ENCODE results near the gene MB21D2.

MB21D2 gene

DNA sequence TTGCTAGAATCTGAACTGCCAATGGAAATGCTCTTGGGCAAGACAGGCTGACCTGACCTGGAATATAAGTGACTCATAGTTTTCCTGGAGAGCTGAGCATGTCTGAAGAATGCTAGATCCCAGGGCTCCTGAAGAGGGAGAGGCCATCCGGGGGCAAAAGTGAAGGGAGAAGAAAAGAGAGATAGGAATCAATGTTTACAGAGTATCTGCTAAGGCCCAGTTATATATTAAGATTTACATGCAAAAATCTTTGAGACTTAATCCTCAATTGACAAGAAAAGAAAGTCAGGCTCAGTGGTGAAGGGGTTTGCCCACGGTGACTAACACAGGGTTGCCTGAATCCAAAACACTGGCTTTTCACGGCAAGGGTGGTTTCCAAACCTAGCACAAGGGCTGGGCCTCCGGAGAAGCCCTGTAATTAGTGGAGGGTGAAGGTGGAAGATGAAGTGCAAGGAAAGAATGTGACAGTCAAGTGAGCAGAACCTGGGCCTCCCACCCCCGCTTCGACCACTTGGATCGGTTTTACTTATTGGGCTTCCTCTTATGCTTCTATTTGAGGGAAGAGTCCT is 98.6 kb downstream of the MB21D2 start:
- no peaks in the 10 kb centered on the region for H3K9me3 Mint-ChIP-seq
- H3K27ac Mint-ChIP-seq, result peak overlapping the region; percentile 47
- no peaks in the 10 kb centered on the region for H3K36me3 Mint-ChIP-seq
- peak; percentile 33 for DNase-seq
- H3K4me3 Mint-ChIP-seq, result no peak overlapping the region
- CTCF ChIA-PET, result interaction anchor here (1.2 kb wide), 1 partner anchor 222 kb away, joined by 6 read pairs; no protein-coding TSS in a partner anchor
- H3K27me3 Mint-ChIP-seq, result no peaks in the 10 kb centered on the region
- peaks cover 37% of the 10 kb centered on the region for H3K4me1 Mint-ChIP-seq

DNA sequence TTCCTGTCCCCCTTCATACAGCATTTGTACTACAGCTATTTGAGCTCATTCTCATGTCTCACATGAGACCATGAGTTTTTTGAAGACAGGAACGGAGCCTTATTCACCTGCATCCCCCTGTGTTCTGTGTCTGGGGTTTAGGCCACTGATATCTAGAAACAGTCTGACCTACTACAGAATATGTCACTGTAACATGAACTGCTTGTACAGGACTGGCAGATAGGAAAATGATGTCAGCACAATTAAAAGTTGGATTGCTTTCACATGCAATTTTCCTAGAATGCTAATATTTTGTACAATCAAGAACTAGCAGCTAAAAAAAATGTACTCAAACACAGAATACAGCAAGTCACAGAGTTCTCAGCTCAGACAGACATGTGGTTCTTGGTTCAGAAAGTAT is 99.5 kb downstream of the MB21D2 start:
- no peak overlapping the region for H3K27ac Mint-ChIP-seq
- H3K9me3 Mint-ChIP-seq, result no peaks in the 10 kb centered on the region
- H3K36me3 Mint-ChIP-seq, result no peaks in the 10 kb centered on the region
- no peak for DNase-seq
- CTCF ChIA-PET, result interaction anchor here (1.2 to 8.2 kb wide), 4 partner anchors 17 to 222 kb away, joined by 3 to 161 read pairs (median 23); no protein-coding TSS in a partner anchor
- peaks cover 43% of the 10 kb centered on the region for H3K4me1 Mint-ChIP-seq
- H3K4me3 Mint-ChIP-seq, result no peak overlapping the region
- no peaks in the 10 kb centered on the region for H3K27me3 Mint-ChIP-seq

DNA sequence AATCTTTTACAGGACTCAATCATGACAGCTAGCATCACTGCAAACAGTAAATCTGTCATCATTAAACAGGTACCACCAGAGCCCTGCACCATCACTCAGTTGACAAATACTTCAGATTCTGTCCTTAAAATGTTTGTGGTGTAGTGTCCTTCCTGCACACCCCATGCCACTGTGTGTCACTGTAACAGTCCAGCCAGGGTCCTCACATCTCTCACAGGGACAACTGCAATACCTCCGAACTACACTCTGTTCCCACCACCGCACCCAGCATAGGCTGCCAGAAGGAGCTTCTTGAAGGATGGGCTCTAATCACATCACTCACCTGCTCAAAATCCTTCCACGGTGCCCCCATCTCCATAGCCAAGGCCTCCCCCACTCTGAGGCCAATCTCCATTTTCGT is 100.2 kb downstream of the MB21D2 start:
- Mint-ChIP-seq H3K27ac (no peak overlapping the region), H3K4me1 (peaks cover 47% of the 10 kb centered on the region)

DNA sequence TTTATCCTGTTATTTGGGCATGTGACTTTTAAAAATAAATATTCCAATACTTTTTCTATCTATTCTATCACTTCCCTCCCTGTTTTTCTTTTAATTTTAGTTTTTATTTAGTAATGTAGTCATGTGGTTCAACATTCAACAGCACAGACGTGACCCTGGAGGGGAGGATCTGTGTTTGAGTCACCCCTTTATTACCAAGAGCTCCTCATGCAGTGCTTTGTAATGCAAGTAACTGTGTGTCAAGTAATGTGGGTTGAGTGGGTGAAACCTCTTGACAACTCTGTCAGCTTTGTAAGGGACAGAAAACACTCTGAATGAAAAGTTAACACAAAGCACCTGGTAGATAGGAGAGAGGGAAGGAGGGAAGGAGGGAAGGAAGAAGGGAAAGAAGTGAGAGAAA is 100.6 kb downstream of the MB21D2 start:
- CTCF ChIA-PET, result interaction anchor here (0.6 to 8.2 kb wide), 15 partner anchors 11 to 754 kb away, joined by 3 to 161 read pairs (median 3); partner anchors contain the start of gene MB21D2
- H3K36me3 Mint-ChIP-seq, result no peaks in the 10 kb centered on the region
- DNase-seq, result no peak
- no peaks in the 10 kb centered on the region for H3K9me3 Mint-ChIP-seq
- no peak overlapping the region for H3K4me3 Mint-ChIP-seq
- H3K4me1 Mint-ChIP-seq, result peaks cover 47% of the 10 kb centered on the region
- H3K27ac Mint-ChIP-seq, result no peak overlapping the region
- H3K27me3 Mint-ChIP-seq, result no peaks in the 10 kb centered on the region

More for the DNA sequence above, 100.2 kb downstream of the MB21D2 start:
- CTCF ChIA-PET, result interaction anchor here (0.7 to 8.2 kb wide), 11 partner anchors 16 to 753 kb away, joined by 3 to 161 read pairs (median 4); partner anchors contain the start of gene MB21D2
- Mint-ChIP-seq H3K27me3 (no peaks in the 10 kb centered on the region), H3K36me3 (no peaks in the 10 kb centered on the region), H3K9me3 (no peaks in the 10 kb centered on the region), H3K4me3 (no peak overlapping the region)
- no peak for DNase-seq

DNA sequence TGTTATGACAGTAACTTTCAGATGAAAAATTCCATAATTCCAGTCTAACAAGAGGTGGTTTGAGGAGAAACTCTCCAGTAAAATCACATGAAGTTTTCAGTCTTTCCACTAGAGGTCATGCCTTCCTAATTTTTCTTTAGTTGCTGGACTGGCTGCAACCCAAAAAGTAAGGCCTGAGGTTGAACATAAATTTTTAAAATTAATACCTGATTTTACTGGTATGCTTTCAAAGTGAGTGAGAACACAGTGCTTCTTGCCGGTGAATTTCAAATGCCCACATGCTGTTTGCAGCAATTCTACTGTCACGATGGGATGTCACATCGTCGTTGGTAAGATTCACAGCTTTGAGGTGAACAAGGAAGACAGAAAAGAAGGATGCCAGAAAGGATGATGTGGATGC is 101.3 kb downstream of the MB21D2 start:
- Mint-ChIP-seq H3K36me3 (no peaks in the 10 kb centered on the region), H3K27ac (no peak overlapping the region), H3K27me3 (no peaks in the 10 kb centered on the region), H3K4me3 (no peak overlapping the region), H3K4me1 (peaks cover 47% of the 10 kb centered on the region), H3K9me3 (no peaks in the 10 kb centered on the region)
- CTCF ChIA-PET, result interaction anchor here (0.9 to 8.2 kb wide), 12 partner anchors 10 to 754 kb away, joined by 3 to 161 read pairs (median 4); partner anchors contain the start of gene MB21D2
- DNase-seq, result no peak

DNA sequence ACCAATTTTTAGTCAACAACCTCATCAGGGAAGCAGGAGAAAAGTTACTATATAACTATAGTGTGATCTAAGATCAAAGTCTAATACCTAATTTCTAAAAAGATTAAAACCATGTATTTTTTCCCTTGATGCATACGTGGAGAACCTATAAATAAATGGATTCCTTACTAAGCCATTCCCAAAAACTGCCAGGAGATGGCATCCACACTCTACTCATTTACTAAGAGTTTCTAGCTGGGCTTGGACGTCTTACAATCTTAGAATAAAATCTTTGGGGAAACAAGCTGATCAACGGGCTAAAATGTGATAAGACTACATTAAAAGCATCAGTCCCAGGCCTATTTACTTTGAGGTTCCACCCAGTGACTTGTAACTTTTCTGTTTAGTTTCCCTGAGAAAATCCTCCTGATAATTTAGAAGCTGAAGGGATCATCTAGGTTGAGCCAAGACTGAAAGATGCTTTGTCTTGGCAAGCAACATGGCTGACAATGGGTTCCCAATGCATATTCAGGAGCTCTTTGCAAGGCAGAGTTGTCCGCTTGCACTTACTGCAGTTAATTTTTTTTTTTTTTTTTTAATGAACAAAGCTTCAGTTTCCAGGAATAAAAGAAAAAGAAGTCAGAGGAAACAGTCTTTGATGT is 104.8 kb downstream of the MB21D2 start:
- H3K9me3 Mint-ChIP-seq, result no peaks in the 10 kb centered on the region
- CTCF ChIA-PET, result interaction anchor here (0.6 to 8.2 kb wide), 10 partner anchors 10 to 838 kb away, joined by 3 to 161 read pairs (median 3); no protein-coding TSS in a partner anchor
- peak; percentile 36 for DNase-seq
- H3K36me3 Mint-ChIP-seq, result no peaks in the 10 kb centered on the region
- peaks cover 24% of the 10 kb centered on the region for H3K4me1 Mint-ChIP-seq
- H3K27ac Mint-ChIP-seq, result no peak overlapping the region
- H3K4me3 Mint-ChIP-seq, result no peak overlapping the region
- no peaks in the 10 kb centered on the region for H3K27me3 Mint-ChIP-seq

DNA sequence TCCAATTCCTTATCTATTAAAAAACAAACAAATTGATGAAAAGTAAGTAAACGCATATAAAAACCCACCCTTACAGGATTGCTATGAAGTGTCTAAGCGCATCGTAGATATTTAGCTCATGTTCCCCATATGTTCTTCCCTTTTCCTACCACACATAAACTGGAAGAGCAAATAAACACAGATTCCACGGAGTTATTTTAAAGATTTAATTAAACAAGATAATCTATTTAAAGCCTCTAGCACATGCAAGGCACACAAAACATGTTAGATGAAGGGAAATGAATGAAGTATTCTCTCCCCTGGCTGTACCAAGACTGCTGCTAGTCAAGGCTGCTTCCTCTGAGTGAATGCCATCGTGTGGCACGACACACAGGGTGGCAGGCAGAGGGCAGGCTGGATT is 111.9 kb downstream of the MB21D2 start:
- no peaks in the 10 kb centered on the region for H3K27me3 Mint-ChIP-seq
- no peak overlapping the region for H3K4me3 Mint-ChIP-seq
- no peaks in the 10 kb centered on the region for H3K36me3 Mint-ChIP-seq
- H3K4me1 Mint-ChIP-seq, result no peaks in the 10 kb centered on the region
- H3K9me3 Mint-ChIP-seq, result no peaks in the 10 kb centered on the region
- DNase-seq, result no peak
- H3K27ac Mint-ChIP-seq, result no peak overlapping the region
- CTCF ChIA-PET, result interaction anchor here (0.6 to 1.2 kb wide), 4 partner anchors 11 to 360 kb away, joined by 3 to 4 read pairs (median 3); no protein-coding TSS in a partner anchor

DNA sequence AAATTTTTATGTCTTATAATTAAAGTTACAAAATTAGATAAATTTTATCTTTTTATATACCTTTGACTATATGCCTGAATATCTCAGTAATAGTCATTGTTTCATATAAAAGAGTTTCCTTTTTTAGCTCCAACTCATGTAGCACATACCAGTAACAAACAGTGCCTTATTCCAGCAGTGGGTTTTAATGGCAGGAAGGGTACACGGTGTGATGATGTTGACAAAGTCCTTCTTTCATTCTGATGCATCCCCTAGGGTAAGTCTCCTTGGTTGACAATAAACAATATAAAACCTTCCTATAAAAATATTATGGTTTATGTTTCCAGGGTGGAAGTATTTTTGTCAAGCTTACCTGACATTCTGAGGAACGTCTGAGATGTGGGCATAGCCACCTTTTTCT is 113.2 kb downstream of the MB21D2 start:
- Mint-ChIP-seq H3K27me3 (no peaks in the 10 kb centered on the region), H3K4me1 (no peaks in the 10 kb centered on the region), H3K9me3 (no peaks in the 10 kb centered on the region), H3K36me3 (no peaks in the 10 kb centered on the region), H3K27ac (no peak overlapping the region), H3K4me3 (no peak overlapping the region)
- DNase-seq, result no peak
- CTCF ChIA-PET, result interaction anchor here (1.1 kb wide), 1 partner anchor 337 kb away, joined by 3 read pairs; no protein-coding TSS in a partner anchor

DNA sequence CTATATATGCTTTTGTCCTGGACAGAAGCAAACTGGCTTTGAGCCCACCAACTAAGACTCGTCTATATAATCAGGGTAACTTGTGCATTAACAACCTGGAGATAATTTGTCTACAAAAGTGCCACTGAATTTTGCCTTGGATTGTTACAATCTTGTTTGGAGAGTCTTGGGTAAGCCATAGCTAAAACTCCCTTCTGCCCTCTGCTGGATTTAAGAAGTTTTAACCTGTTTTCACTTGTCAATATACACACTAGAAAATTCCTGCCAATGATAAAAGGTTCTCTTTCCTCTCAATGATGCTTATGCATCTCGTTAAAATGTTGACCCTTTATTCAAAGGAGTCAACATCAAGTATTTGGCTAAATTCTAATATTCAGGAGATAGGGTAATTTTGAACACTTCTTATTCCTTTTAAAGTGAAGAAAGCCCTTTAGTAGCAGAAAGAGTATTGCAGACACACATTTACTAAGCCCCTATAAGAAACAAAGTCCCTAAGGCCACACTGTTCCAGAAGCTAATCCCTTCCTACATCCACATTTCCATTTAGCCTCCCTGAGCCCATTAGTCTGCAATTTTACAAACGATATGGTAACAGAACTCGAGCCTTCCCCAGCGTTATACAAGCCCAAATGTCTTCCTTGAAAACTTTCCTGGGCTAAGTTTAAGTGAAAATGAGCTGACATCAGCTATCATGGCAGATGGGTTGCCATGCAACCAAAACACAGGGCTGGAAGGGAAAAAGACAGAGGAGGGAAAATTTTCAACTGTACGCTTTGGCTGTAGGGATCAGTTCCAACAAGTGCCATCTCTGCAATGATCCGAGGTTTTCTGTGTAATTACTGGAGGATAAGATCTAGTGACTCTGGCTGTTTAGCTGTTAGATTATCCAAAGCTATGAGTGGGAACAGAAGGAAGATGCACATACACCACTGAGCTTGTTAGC is 114.4 kb downstream of the MB21D2 start:
- CTCF ChIA-PET, result interaction anchor here (0.6 to 1.6 kb wide), 9 partner anchors 9 to 337 kb away, joined by 3 to 10 read pairs (median 3); no protein-coding TSS in a partner anchor
- Mint-ChIP-seq H3K4me1 (no peaks in the 10 kb centered on the region), H3K27ac (no peak overlapping the region), H3K36me3 (peaks cover 3% of the 10 kb centered on the region), H3K9me3 (no peaks in the 10 kb centered on the region), H3K27me3 (no peaks in the 10 kb centered on the region), H3K4me3 (no peak overlapping the region)
- DNase-seq, result no peak

DNA sequence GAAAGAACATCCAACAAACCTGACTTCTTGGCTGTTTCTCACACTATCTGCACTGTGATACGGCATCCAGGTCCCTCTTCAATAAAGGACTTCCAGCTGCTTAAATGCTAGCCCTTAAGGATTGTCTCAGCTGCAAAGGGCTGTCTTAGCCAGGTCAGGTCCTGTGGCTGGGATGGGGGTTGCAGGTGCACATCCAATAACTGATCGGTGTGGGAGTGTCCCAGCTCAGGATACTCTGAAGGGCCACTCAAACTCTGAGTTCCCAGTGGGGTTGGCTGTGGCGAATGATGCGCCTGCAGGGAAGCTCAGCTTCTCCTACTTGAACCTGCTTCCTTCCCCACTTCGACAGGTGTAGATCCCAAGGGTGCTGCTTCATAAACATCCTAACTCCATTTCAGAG is 115.7 kb downstream of the MB21D2 start:
- no peak overlapping the region for H3K4me3 Mint-ChIP-seq
- no peak overlapping the region for H3K27ac Mint-ChIP-seq
- peaks cover 3% of the 10 kb centered on the region for H3K36me3 Mint-ChIP-seq
- H3K4me1 Mint-ChIP-seq, result no peaks in the 10 kb centered on the region
- DNase-seq, result no peak
- CTCF ChIA-PET, result interaction anchor here (0.9 to 1.5 kb wide), 4 partner anchors 11 to 334 kb away, joined by 3 to 6 read pairs (median 4); no protein-coding TSS in a partner anchor
- no peaks in the 10 kb centered on the region for H3K27me3 Mint-ChIP-seq
- no peaks in the 10 kb centered on the region for H3K9me3 Mint-ChIP-seq

DNA sequence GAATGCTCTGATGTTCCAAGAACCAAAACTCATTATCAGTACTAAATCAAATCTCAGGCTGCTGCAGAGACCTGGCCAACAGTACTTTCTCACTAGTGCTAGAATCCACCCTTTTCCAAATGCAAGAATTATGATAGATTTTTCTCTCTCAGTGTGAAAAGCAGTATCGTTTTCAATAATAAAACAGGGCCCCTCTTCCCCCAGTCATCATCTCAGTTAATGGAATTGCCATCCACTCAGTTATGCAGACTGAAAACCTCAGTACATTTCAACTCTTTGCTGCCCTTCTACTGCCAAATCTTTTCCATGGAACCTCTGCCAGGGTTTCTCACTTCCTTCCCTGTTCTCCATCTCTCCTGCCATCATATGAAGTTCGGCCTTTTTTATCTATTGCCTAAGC is 117.9 kb downstream of the MB21D2 start:
- Mint-ChIP-seq H3K36me3 (peaks cover 3% of the 10 kb centered on the region), H3K9me3 (no peaks in the 10 kb centered on the region), H3K4me3 (no peak overlapping the region), H3K27ac (peak overlapping the region; percentile 3), H3K4me1 (no peaks in the 10 kb centered on the region), H3K27me3 (no peaks in the 10 kb centered on the region)
- CTCF ChIA-PET, result no interaction called here
- DNase-seq, result no peak

DNA sequence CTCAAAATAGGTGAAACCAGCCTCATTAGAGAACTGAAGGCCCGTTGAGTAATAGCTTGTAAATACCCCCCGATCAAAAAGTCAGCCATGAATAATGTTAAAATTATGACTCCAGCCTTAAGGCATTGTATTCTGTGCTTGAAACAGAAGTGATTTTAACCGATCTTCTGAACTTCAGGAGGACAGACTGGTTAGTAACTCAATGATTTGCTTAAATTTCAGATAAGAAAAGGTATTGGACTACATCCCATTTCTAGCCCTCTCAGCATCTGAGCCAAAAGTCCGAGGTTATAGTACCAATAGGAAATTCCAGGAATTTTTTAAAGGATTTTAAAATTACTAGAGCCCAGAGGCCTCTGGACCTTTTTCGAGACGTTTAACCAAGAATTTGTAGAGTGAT is 122.6 kb downstream of the MB21D2 start:
- Mint-ChIP-seq H3K27ac (no peak overlapping the region), H3K4me3 (no peak overlapping the region), H3K4me1 (no peaks in the 10 kb centered on the region), H3K27me3 (no peaks in the 10 kb centered on the region), H3K36me3 (peaks cover 3% of the 10 kb centered on the region), H3K9me3 (no peaks in the 10 kb centered on the region)
- DNase-seq, result no peak
- CTCF ChIA-PET, result interaction anchor here (0.8 kb wide), 1 partner anchor 8 kb away, joined by 3 read pairs; no protein-coding TSS in a partner anchor

DNA sequence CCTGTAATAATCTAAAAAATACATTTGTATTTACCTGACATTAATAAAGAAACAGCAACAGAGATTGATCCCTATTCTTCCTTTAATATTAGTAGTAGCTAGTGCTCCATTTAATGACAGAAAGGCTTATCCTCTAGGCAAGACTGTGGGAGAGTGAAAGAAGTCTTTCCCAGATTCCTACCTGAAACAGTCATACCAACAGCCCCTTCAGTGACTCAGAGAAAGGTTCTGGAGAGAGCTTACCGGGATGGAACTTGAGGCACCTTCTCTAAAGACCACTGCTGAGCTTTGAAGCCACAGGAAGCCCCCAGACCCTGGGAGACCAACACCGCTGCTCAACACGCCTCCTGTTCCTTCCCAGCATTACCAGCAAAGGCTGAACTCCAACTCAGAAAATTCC is 123.4 kb downstream of the MB21D2 start:
- no peak for DNase-seq
- peaks cover 3% of the 10 kb centered on the region for H3K36me3 Mint-ChIP-seq
- no peak overlapping the region for H3K27ac Mint-ChIP-seq
- no peaks in the 10 kb centered on the region for H3K9me3 Mint-ChIP-seq
- H3K27me3 Mint-ChIP-seq, result no peaks in the 10 kb centered on the region
- H3K4me1 Mint-ChIP-seq, result no peaks in the 10 kb centered on the region
- H3K4me3 Mint-ChIP-seq, result no peak overlapping the region
- CTCF ChIA-PET, result interaction anchor here (0.8 kb wide), 1 partner anchor 9 kb away, joined by 3 read pairs; no protein-coding TSS in a partner anchor

Data from activated naive CD4-positive, alpha-beta T cell treated with anti-CD3 and anti-CD28 coated beads, Interleukin-2, amount 10 ng/mL, durations not matched to agents 7 days and 5 days (primary cell).